ENCODE results near the gene ALLC. TPM values are rescaled to one million over a fixed set of nuclear protein-coding genes. Genes with fewer than 3 reads are reported as not detected.

ALLC gene
- total RNA-seq, 2 experiments from 2014 or later = not detected

GRCh38 chr2:3645745-3646389, 12.1 kb upstream of the ALLC start:
- H3K4me1 Mint-ChIP-seq (ENCODE audit: low read depth) = peaks cover 3% of the 10 kb centered on the region
- ChIA-PET POLR2A (interaction anchor here (0.9 kb wide), 1 partner anchor 65 kb away, joined by 3 read pairs; no protein-coding TSS in a partner anchor), CTCF (no interaction called here)
- no peak for ATAC-seq
- TF ChIP-seq CTCF (IDR thresholded peaks at IDR 0.05) = no peak
- no peak overlapping the region for H3K27ac Mint-ChIP-seq
- intact Hi-C loops (cut with micrococcal nuclease) = no loop called here
- no peaks in the 10 kb centered on the region for H3K9me3 Mint-ChIP-seq
- no peaks in the 10 kb centered on the region for H3K27me3 Mint-ChIP-seq
- no peaks in the 10 kb centered on the region for H3K36me3 Mint-ChIP-seq (ENCODE audit: low read depth)
- H3K4me3 Mint-ChIP-seq = no peak overlapping the region
- no peak for DNase-seq

DNA sequence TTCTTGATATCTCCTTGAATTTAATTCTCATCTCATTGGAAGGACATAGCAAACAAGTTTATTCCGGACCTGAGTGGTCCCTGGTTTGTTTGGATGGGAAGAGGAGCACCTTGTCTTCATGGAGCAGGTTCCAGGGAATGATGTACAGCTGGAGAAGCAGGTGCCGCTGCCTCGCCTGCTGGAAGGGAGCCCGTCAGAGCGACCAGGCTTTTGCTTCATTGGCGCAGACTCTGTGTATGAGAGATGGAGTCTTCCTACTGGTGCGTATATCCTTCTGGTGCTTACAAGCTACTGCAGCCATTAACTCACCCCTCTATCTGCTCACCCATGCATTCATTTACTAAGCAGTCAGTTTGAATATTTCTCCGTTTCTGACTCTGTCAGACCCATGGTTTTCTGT, 11.6 kb upstream of the ALLC start:
- ChIA-PET POLR2A (interaction anchor here (0.9 kb wide), 1 partner anchor 65 kb away, joined by 3 read pairs; no protein-coding TSS in a partner anchor), CTCF (no interaction called here)
- Mint-ChIP-seq H3K4me1 (ENCODE audit: low read depth) (peaks cover 7% of the 10 kb centered on the region), H3K27me3 (no peaks in the 10 kb centered on the region), H3K36me3 (ENCODE audit: low read depth) (no peaks in the 10 kb centered on the region), H3K4me3 (no peak overlapping the region), H3K9me3 (no peaks in the 10 kb centered on the region), H3K27ac (no peak overlapping the region)
- ATAC-seq (no peak), DNase-seq (no peak)
- intact Hi-C loops (cut with micrococcal nuclease) = no loop called here
- TF ChIP-seq CTCF (IDR thresholded peaks at IDR 0.05) = no peak

DNA sequence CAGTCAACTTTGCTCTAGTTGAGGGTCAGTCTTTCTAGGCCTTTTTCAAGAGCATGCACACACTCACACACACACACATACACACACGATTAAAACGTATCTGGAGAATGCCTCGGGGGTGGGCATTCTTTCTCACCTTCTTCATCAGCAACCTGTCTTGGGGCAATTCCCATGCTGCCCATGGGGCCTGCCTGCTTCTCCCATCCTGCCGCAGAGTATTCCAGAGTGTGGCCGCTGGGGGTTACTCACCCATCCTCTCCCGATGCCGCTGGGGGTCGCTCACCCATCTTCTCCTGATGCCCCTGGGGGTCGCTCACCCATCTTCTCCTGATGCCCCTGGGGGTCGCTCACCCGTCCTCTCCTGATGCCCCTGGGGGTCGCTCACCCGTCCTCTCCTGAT, 10.8 kb upstream of the ALLC start:
- Mint-ChIP-seq H3K4me3 (no peak overlapping the region), H3K4me1 (ENCODE audit: low read depth) (peaks cover 12% of the 10 kb centered on the region), H3K27ac (no peak overlapping the region), H3K27me3 (no peaks in the 10 kb centered on the region), H3K36me3 (ENCODE audit: low read depth) (no peaks in the 10 kb centered on the region), H3K9me3 (no peaks in the 10 kb centered on the region)
- ChIA-PET POLR2A (no interaction called here), CTCF (no interaction called here)
- TF ChIP-seq CTCF (IDR thresholded peaks at IDR 0.05) = no peak
- DNase-seq (no peak), ATAC-seq (no peak)
- intact Hi-C loops (cut with micrococcal nuclease) = no loop called here

- no peaks in the 10 kb centered on the region for H3K9me3 Mint-ChIP-seq
- DNase-seq = no peak
- intact Hi-C loops (cut with micrococcal nuclease) = no loop called here
- TF ChIP-seq CTCF (IDR thresholded peaks at IDR 0.05) = no peak
- no peaks in the 10 kb centered on the region for H3K36me3 Mint-ChIP-seq (ENCODE audit: low read depth)
- H3K4me1 Mint-ChIP-seq (ENCODE audit: low read depth) = peaks cover 13% of the 10 kb centered on the region
- H3K27ac Mint-ChIP-seq = no peak overlapping the region
- ChIA-PET POLR2A (no interaction called here), CTCF (no interaction called here)
- no peak for ATAC-seq
- no peaks in the 10 kb centered on the region for H3K27me3 Mint-ChIP-seq
- H3K4me3 Mint-ChIP-seq = no peak overlapping the region
These were observed 10.0 kb upstream of the ALLC start for GRCh38 chr2:3647831-3648651.

DNA sequence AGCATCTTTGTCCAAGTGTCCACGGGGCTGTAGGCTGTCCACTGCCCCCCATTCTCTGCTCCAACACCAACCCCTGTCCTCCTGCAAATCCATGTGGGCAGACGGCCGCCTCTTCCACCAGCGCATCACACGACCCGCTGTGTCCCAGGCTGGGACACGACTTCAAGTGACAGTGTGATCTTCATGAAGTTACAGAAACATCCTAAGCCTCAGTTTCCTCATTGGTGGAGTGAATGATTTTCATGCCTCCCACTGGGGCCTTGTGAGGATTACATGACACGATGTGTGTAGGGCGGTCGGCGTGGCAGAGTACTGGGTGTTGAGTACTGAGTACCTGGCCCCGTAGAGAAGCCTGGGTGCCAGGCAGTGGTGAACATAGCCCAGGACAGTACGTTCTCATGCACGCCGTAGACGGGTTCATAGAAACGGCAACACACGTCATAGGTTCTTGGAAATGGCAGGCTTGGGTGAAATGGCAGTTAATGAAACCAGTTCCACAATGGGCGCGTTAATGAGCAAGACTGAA, 9.3 kb upstream of the ALLC start:
- Mint-ChIP-seq H3K27ac (no peak overlapping the region), H3K4me3 (no peak overlapping the region), H3K4me1 (ENCODE audit: low read depth) (peaks cover 13% of the 10 kb centered on the region), H3K9me3 (no peaks in the 10 kb centered on the region), H3K36me3 (ENCODE audit: low read depth) (no peaks in the 10 kb centered on the region), H3K27me3 (no peaks in the 10 kb centered on the region)
- ChIA-PET CTCF (no interaction called here), POLR2A (interaction anchor here (1.6 kb wide), 1 partner anchor 74 kb away, joined by 4 read pairs; the partner anchor contains the start of gene RPS7)
- no peak for TF ChIP-seq CTCF (IDR thresholded peaks at IDR 0.05)
- DNase-seq = no peak
- intact Hi-C loops (cut with micrococcal nuclease) = no loop called here
- no peak for ATAC-seq
